ENCODE results near the gene GREB1.

The GREB1 gene

DNA sequence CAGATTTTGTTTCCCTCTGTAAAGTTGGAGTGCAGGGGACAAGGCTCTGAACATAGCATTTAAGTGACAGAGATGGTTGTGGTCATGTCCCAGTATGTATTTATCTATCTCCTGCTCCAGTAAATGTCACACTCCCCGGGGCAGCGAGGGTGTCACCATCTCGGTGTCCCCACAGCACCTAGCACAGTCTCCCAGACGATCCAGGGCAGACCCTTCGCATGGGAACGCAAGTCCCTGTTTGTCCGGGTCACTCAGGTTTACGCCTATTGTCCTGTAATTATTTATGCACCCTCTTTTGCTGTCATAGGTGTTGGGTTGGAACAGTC is 148.7 kb downstream of the GREB1 start:
- Histone ChIP-seq H3K27me3 (ENCODE audit: insufficient read depth, low read length) (no peaks in the 10 kb centered on the region), H3F3A (ENCODE audit: insufficient read depth, low read length) (no peaks in the 10 kb centered on the region), H4K20me1 (ENCODE audit: insufficient read depth, low read length) (no peaks in the 10 kb centered on the region), H3K9me3 (ENCODE audit: low read length) (no peaks in the 10 kb centered on the region), H3K9ac (ENCODE audit: low read length) (no peak overlapping the region; the same call in 1 of the 2 replicates), H3K79me2 (ENCODE audit: insufficient read depth, low read length) (no peaks in the 10 kb centered on the region), H3K4me1 (ENCODE audit: insufficient read depth, low read length, severe bottlenecking) (peaks cover 11% of the 10 kb centered on the region), H3K9me2 (ENCODE audit: low read depth, low read length) (no peaks in the 10 kb centered on the region), H2AFZ (ENCODE audit: low read length) (no peak overlapping the region), H3K27ac (ENCODE audit: low read depth, low read length, poor library complexity, severe bottlenecking) (no peak overlapping the region), H3K36me3 (ENCODE audit: insufficient read depth, low read length) (no peaks in the 10 kb centered on the region), H3K4me3 (ENCODE audit: low read depth, low read length, poor library complexity, severe bottlenecking) (peak overlapping the region; percentile 64), H3K4me2 (ENCODE audit: low read length) (peak overlapping the region; percentile 72)
- TF ChIP-seq, protein P1, sequence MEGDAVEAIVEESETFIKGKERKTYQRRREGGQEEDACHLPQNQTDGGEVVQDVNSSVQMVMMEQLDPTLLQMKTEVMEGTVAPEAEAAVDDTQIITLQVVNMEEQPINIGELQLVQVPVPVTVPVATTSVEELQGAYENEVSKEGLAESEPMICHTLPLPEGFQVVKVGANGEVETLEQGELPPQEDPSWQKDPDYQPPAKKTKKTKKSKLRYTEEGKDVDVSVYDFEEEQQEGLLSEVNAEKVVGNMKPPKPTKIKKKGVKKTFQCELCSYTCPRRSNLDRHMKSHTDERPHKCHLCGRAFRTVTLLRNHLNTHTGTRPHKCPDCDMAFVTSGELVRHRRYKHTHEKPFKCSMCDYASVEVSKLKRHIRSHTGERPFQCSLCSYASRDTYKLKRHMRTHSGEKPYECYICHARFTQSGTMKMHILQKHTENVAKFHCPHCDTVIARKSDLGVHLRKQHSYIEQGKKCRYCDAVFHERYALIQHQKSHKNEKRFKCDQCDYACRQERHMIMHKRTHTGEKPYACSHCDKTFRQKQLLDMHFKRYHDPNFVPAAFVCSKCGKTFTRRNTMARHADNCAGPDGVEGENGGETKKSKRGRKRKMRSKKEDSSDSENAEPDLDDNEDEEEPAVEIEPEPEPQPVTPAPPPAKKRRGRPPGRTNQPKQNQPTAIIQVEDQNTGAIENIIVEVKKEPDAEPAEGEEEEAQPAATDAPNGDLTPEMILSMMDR (IDR thresholded peaks at IDR 0.05; ENCODE audit: low read length): no peak
- TF ChIP-seq EZH2 (IDR thresholded peaks at IDR 0.05; ENCODE audit: borderline replicate concordance, low read length): no peak

DNA sequence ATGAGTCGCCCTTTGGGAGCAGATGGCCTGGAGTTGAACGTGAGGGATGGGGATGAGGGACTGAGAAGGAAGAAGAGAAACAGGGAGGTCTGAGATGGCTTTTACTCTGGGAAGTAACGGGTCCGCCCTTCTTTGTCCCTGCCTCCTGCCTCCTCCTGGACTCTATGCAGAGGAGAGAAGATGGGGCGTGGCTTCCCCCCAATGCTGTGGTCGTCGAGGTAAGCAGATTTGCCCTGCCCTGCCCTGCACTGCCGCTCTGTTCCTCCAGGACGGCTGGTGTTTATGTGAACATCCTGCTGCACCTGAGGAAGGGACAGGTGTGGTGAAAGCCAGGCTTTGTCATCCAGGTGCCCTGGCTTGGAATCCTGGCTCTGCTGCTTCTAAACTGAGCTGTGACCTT is 149.6 kb downstream of the GREB1 start:
- no peaks in the 10 kb centered on the region for H3K9me3 ChIP-seq (ENCODE audit: low read length)
- H2AFZ ChIP-seq (ENCODE audit: low read length): no peak overlapping the region
- no peak overlapping the region for H3K4me3 ChIP-seq (ENCODE audit: low read depth, low read length, poor library complexity, severe bottlenecking)
- no peaks in the 10 kb centered on the region for H3K27me3 ChIP-seq (ENCODE audit: insufficient read depth, low read length)
- H3K4me1 ChIP-seq (ENCODE audit: insufficient read depth, low read length, severe bottlenecking): peaks cover 18% of the 10 kb centered on the region
- H3K9me2 ChIP-seq (ENCODE audit: low read depth, low read length): no peaks in the 10 kb centered on the region
- no peaks in the 10 kb centered on the region for H3F3A ChIP-seq (ENCODE audit: insufficient read depth, low read length)
- H4K20me1 ChIP-seq (ENCODE audit: insufficient read depth, low read length): no peaks in the 10 kb centered on the region
- no peaks in the 10 kb centered on the region for H3K79me2 ChIP-seq (ENCODE audit: insufficient read depth, low read length)
- no peak overlapping the region for H3K9ac ChIP-seq (ENCODE audit: low read length)
- no peaks in the 10 kb centered on the region for H3K36me3 ChIP-seq (ENCODE audit: insufficient read depth, low read length)
- TF ChIP-seq, protein P1 (IDR thresholded peaks at IDR 0.05; ENCODE audit: low read length): no peak
- no peak for TF ChIP-seq EZH2 (IDR thresholded peaks at IDR 0.05; ENCODE audit: borderline replicate concordance, low read length)
- no peak overlapping the region for H3K27ac ChIP-seq (ENCODE audit: low read depth, low read length, poor library complexity, severe bottlenecking)
- no peak overlapping the region for H3K4me2 ChIP-seq (ENCODE audit: low read length)

DNA sequence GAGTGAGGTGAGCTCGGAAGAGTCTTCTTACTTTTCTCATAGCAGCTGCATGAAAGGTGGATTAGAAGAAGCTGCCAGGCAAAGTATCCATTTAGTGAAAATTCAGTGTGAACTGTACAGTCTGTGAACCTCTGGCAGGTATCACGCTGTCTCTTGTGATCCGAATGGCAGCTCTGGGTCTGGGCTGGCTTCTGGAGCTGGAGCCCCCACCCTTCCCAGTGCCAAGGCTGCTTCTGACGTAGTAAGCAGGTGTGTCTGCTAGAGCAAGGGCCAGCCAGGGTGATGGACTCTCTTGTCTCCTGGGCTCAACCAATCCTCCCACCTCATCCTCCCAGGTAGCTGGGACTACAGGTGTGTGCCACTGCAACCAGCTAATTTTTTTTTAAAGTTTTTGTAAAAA is 150.1 kb downstream of the GREB1 start:
- TF ChIP-seq EZH2 (IDR thresholded peaks at IDR 0.05; ENCODE audit: borderline replicate concordance, low read length): no peak
- TF ChIP-seq, protein P1 (IDR thresholded peaks at IDR 0.05; ENCODE audit: low read length): no peak
- Histone ChIP-seq H3K27me3 (ENCODE audit: insufficient read depth, low read length) (no peaks in the 10 kb centered on the region), H3K9me2 (ENCODE audit: low read depth, low read length) (no peaks in the 10 kb centered on the region), H3K27ac (ENCODE audit: low read depth, low read length, poor library complexity, severe bottlenecking) (no peak overlapping the region), H2AFZ (ENCODE audit: low read length) (no peak overlapping the region), H3K4me2 (ENCODE audit: low read length) (no peak overlapping the region), H3K9me3 (ENCODE audit: low read length) (no peaks in the 10 kb centered on the region), H4K20me1 (ENCODE audit: insufficient read depth, low read length) (no peaks in the 10 kb centered on the region), H3K9ac (ENCODE audit: low read length) (no peak overlapping the region), H3F3A (ENCODE audit: insufficient read depth, low read length) (no peaks in the 10 kb centered on the region), H3K79me2 (ENCODE audit: insufficient read depth, low read length) (no peaks in the 10 kb centered on the region), H3K4me1 (ENCODE audit: insufficient read depth, low read length, severe bottlenecking) (peaks cover 23% of the 10 kb centered on the region), H3K36me3 (ENCODE audit: insufficient read depth, low read length) (no peaks in the 10 kb centered on the region), H3K4me3 (ENCODE audit: low read depth, low read length, poor library complexity, severe bottlenecking) (no peak overlapping the region)
